Cerebellar cortex (tissue), 1 donor: ENCODE measurements around the gene SPRY1.
A peak's percentile ranks its signal among the peaks of the same experiment; 100 is the strongest.

Experiments used
- DNase-seq: peaks from one replicate; pipeline ENCODE4 v3.0.0-alpha.2; 2015; ENCODE audit warnings: low spot score

Gene SPRY1

DNA sequence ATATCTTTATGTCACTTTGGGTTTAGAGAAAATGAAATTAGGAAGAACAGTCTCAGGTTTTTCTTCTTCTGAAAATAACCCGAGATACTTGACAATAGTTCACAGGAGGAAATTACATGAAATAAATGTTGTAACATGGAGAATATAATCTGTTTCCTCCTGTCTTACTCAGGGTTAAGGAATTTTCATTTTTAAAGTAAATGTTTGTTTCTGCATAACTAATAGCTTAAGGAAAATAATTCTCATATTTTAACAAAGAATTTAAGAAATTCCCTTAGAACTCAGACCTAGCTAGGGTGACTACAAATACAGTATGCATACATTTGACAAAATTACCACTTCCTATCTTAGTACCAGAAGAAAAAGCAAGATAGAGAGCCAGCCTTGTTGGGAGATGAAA is 17.2 kb upstream of the SPRY1 start:
- DNase-seq = no peak

- no peak for DNase-seq
Measured at GRCh38 chr4:123380728-123381716, 15.6 kb upstream of the SPRY1 start.

DNA sequence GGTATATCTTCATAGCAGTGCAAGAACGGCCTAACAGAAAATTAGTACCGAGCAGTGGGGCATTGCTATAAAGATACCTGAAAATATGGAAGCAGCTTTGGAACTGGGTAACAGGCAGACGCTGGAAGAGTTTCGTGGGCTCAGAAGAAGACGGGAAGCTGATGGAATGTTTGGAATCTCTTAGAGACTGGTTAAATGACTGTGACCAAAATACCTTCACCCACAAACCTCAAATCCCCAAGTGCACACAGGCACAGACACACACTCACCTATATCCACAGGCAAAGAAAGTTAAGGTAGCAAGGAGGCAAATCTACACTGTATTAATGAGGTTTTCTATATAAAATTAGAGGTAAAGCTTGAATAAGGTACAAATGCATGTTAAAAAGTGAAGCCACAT is 14.6 kb upstream of the SPRY1 start:
- DNase-seq = no peak

DNA sequence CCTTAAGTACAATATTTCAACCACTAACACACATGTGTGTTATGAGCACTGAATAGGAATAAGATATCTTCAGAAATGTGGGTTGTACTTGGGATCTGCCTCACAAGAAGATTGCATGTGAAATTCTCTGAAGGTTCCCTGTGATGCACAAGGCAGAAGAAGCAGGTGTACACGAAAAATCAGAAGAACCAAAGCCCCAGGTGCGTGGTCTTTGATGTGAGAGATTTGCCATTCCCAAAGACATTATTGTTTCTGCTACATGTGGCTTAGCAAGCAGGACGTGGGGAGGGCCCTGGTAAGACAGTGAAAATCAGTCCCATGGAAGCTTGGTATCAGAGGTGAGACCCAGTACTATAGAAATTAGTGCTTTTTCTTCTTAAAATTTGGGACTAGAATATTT is 13.0 kb upstream of the SPRY1 start:
- DNase-seq = no peak

DNA sequence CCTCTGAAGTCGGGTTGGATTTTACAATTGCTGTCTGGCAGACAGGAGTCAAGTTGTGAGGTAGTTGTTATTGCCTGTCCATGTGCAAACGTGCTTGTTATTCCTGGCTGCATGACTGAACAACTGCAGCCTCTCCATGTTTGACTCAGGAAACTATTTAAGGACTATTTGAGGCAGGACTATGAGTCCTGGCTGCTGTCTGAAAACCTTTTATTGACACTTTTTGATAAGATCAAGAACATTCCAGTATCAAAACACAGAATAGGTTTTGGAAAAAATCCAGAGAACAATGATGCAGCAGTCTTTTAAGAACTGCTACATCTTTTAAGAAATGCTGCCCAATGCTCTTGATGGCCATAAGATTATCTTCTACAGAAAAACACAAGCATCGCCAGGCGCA is 10.0 kb upstream of the SPRY1 start:
- DNase-seq = no peak

GRCh38 chr4:123390846-123391456 is 5.6 kb upstream of the SPRY1 start:
- DNase-seq = no peak

GRCh38 chr4:123393721-123394120 is 2.9 kb upstream of the SPRY1 start:
- no peak for DNase-seq

DNA sequence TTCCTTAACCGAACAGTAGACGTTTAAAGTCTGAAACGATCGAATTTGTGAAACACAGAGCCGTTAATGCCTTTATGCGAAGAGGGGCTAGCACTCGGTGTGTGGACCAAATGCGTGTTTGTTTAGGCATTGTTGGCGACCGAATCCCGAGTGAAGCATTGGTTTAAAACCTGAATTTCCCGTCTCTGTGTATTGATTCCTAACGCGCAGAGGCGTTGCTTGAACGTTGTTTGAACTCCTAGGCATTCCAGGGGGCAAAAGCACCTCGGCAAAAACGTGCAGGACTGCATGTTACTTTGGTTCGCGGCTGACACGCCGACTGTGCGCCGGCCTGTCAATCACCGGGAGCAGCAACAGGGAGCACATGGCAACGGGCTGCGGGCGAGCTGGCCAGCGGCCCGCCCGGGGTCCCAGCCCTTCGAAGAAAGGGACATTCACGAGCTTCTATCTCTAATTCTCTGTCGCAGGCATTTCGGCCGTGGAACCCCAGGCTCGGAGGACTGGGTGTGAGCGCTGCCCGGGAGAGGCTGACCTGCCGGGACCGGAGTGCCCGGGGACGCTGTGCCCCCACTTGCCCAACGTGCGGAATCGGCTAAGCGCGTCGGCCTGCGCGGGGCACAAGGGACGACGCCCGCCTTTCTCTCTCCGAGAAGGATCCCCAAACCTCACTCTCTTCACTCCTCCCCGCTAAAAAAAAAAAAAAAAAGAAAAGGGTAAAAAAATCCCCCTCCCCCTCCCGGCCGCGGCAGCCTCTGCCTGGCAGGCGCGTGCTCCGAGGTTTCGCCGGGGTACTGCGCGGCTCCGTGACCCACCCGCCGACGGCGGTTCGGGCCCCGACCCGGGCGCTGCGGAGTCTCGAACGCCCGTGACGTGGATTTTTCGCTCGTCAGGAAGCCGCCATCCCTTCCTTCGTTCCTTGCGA is 810 bp downstream of the SPRY1 start:
- no peak for DNase-seq

- no peak for DNase-seq
Measured at GRCh38 chr4:123398066-123398852, 1.7 kb downstream of the SPRY1 start.

GRCh38 chr4:123398853-123399626 is 2.4 kb downstream of the SPRY1 start:
- DNase-seq = peak; percentile 52

GRCh38 chr4:123399627-123400358 is 3.2 kb downstream of the SPRY1 start:
- DNase-seq = no peak

DNA sequence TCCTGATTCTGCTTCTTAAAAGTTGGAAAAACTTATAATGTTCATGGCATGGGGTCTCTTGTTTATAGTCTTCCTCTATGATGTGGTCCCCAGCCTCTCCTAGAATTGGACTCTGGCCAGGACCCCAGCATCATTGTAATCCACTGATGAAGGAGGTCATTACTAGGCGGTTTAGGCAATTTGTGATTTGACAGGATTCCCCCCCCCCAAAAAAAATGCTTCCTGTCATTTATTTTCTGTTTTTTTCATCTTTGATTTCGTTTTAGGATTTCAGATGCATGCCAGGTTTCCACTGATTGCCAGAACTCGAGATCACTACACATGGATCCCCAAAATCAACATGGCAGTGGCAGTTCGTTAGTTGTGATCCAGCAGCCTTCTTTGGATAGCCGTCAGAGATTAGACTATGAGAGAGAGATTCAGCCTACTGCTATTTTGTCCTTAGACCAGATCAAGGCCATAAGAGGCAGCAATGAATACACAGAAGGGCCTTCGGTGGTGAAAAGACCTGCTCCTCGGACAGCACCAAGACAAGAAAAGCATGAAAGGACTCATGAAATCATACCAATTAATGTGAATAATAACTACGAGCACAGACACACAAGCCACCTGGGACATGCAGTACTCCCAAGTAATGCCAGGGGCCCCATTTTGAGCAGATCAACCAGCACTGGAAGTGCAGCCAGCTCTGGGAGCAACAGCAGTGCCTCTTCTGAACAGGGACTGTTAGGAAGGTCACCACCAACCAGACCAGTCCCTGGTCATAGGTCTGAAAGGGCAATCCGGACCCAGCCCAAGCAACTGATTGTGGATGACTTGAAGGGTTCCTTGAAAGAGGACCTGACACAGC is 4.9 kb downstream of the SPRY1 start:
- DNase-seq = peak; percentile 52

DNA sequence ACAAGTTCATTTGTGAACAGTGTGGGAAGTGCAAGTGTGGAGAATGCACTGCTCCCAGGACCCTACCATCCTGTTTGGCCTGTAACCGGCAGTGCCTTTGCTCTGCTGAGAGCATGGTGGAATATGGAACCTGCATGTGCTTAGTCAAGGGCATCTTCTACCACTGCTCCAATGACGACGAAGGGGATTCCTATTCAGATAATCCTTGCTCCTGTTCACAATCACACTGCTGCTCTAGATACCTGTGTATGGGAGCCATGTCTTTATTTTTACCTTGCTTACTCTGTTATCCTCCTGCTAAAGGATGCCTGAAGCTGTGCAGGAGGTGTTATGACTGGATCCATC is 5.5 kb downstream of the SPRY1 start:
- DNase-seq = no peak

DNA sequence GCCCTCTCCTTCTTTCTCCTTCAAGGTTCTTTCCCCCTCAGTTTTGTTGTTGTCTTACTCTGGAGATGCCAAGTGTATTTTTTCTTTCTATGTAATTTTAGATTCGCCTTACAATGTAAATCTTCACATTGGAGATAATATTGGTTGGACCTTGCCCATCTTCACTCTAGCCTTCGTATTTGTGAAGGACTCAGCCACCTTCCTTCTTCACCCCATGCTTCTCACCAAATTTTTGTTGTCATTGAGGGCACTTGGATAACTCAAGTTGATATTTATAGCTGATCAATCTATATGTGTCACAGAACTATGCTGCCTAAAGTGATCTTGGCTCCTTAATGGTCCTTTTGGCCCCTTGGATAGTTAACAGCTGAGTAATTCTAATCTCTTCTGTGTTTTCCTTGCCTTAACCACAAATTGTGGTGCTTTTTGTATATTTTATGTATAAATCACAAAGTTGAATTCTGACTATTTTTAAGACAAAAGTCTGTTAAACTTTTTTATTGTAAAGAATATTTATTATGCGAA is 6.5 kb downstream of the SPRY1 start:
- no peak for DNase-seq

DNA sequence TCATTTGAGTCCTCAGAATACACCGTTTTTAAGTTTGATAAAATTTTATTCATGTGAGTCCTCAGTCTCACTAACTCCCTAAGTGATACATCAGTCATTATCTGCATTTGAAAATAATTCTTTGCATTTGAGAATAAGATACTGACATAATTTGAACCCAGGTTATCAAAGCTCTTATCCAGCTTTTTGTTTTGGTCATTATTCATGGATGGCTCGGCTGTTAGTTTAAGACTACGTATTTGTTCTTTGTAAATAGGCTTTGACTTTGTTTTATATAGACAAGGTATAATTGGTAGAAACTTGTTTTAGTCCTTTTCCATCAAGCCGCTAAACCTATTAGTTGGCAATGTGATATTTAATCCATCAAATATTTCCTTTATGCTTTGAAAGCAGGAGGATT is 7.9 kb downstream of the SPRY1 start:
- no peak for DNase-seq

DNA sequence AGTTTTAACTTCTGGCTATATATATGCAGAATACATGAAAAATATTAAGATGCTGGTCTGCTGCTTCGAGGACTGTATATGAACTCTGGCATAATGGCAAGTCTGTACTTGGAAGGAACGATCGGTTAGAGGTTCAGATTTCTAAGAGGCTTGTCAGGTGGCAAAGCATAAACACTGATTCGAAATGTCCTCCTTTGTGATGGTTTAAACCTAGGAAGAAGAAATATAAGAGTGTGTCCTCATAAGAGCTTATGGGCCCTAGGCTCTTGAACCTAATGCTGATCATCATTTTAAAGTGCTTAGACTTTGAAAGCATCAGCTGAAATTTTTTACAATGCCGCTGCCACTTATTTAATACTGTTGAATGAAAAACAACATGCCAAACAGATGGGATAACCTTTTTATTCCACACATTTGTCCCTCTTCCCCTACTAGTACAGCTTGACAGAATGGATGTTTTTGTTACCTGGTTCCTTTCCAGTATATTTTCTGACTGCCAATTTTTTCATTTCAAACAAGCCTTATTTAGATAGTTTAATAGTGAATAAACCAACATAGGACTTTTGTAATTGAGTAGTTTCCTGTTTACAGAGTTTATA is 8.8 kb downstream of the SPRY1 start:
- no peak for DNase-seq

- peak; percentile 63 for DNase-seq
Measured at GRCh38 chr4:123406872-123407271, 10.3 kb downstream of the SPRY1 start.

- peak; percentile 90 for DNase-seq
Measured at GRCh38 chr4:123408471-123409084, 12.0 kb downstream of the SPRY1 start.
